Naive thymus-derived CD8-positive, alpha-beta T cell (primary cell): ENCODE results near the gene CRYBG1. TPM values are rescaled to one million over a fixed set of nuclear protein-coding genes. Genes with fewer than 3 reads are reported as not detected.

Experiments
- ATAC-seq, 2 donors: fragments of 150-1000 bp; cut with Tn5 transposase in 1 of 2; sonication (Bioruptor Pico), chemical (Tn5 transposase) in 1 of 2; 1 replicate in 1 of 2; 2 replicates in 1 of 2; pipeline ENCODE4 v1.10.0; 2021; ENCODE audit warnings: mild to moderate bottlenecking in 2 of 2, moderate library complexity in 2 of 2
- POLR2A ChIA-PET: fragments of 350-600 bp; sonication (Branson Sonifier 250); formaldehyde crosslinking; loops from one replicate; lab custom pipeline; 2021; ENCODE audit warnings: antibody characterized with exemption; lab: Charles Lee
- DNase-seq, 10 donors: peaks; one replicate each; pipeline versions ENCODE4 v3.0.0 to v3.0.0-alpha.2; 2020 to 2022
- H3K27ac Mint-ChIP-seq, 10 donors: one replicate each; pipeline ENCODE4 v1.8.0; 2020 to 2022; ENCODE audit warnings: mild to moderate bottlenecking in 10 of 10, mixed read lengths in 10 of 10, moderate library complexity in 4 of 10, inconsistent platforms in 1 of 10
- H3K27me3 Mint-ChIP-seq, 5 donors: one replicate each; pipeline ENCODE4 v1.8.0; 2021 to 2022; ENCODE audit warnings: mixed read lengths in 5 of 5
- H3K36me3 Mint-ChIP-seq, 3 donors: one replicate each; pipeline ENCODE4 v1.8.0; 2020 to 2022; ENCODE audit warnings: mixed read lengths in 3 of 3, mild to moderate bottlenecking in 2 of 3, inconsistent platforms in 1 of 3
- H3K4me1 Mint-ChIP-seq, 4 donors: one replicate each; pipeline ENCODE4 v1.8.0; 2021 to 2022; ENCODE audit warnings: mixed read lengths in 4 of 4
- H3K4me3 Mint-ChIP-seq, 10 donors: one replicate each; pipeline ENCODE4 v1.8.0; 2020 to 2022; ENCODE audit warnings: mild to moderate bottlenecking in 10 of 10, mixed read lengths in 10 of 10, moderate library complexity in 6 of 10, inconsistent platforms in 1 of 10
- H3K9me3 Mint-ChIP-seq, 9 donors: one replicate each; pipeline ENCODE4 v1.8.0; 2020 to 2022; ENCODE audit warnings: mixed read lengths in 9 of 9, mild to moderate bottlenecking in 3 of 9, inconsistent platforms in 1 of 9, moderate library complexity in 1 of 9
- polyA plus RNA-seq, 3 donors: library from polyadenylated mRNA; unstranded; fragments of 300-500 nt; fragmentation: Illumina TruSeq; gene quantifications; one replicate each; pipeline ENCODE4 v1.2.3, GENCODE V29; 2021
- total RNA-seq, 8 experiments: library from RNA in 2 of 8; stranded (reverse) in 2 of 8; gene quantifications; one replicate each; pipeline ENCODE4 v1.2.3 and lab custom pipeline; 2021 to 2026

CRYBG1 gene
- total and polyA plus RNA-seq, 5 experiments from 2014 or later = 10.1 to 28.2 (median 19.4) TPM

DNA sequence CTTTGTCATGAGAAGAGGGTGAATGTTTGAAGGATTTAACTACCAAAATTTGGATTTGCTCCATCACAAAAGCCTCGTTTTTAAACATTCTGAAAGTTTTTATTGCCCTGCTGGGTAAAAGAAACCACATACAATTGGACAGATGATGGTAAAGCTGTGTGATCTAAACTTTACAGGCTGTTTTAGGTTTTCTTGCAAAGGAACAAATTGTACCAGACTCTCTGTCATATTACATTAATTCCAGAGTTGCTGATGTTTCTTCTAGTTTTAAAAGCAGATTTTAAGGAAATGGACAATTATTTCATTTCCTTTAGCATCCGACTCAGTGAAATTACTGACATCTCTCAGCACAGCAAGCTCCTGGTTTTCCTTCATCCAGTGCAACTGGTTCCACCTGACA is 53.2 kb downstream of the CRYBG1 start:
- ATAC-seq (no peak), DNase-seq (no peak)
- Mint-ChIP-seq H3K4me3 (no peak overlapping the region), H3K4me1 (peaks cover 0 to 4% (median 0%) of the 10 kb centered on the region in 4 donors), H3K9me3 (no peaks in the 10 kb centered on the region), H3K27ac (no peak overlapping the region), H3K36me3 (no peaks in the 10 kb centered on the region), H3K27me3 (peaks cover 4 to 20% (median 18%) of the 10 kb centered on the region in 5 donors)
- POLR2A ChIA-PET = no interaction called here

DNA sequence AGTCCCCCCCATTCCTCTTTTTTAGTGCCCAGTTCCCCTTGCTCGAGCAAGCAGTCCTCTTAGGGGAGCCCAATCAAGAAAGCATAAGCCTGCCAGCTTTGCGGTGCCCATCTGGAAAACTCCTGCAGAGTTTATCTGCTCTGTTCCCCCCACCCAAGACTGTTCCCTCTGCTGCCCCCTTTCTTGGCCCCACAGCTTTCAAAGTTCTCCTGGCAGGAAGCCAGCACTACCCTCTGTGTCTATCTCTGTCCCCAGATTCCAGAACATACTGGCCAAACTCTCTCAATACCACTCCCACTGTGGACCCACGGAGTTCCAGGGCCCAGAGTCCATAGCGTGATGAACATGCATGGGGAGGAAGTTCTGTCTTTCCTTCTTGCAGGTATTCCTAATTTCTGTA is 55.4 kb downstream of the CRYBG1 start:
- no peak overlapping the region for H3K4me3 Mint-ChIP-seq
- POLR2A ChIA-PET = no interaction called here
- no peak overlapping the region for H3K27ac Mint-ChIP-seq
- DNase-seq = no peak
- H3K4me1 Mint-ChIP-seq = peaks cover 0 to 4% (median 0%) of the 10 kb centered on the region in 4 donors
- no peaks in the 10 kb centered on the region for H3K9me3 Mint-ChIP-seq
- peaks cover 4 to 21% (median 16%) of the 10 kb centered on the region in 5 donors for H3K27me3 Mint-ChIP-seq
- H3K36me3 Mint-ChIP-seq = no peaks in the 10 kb centered on the region
- no peak for ATAC-seq

DNA sequence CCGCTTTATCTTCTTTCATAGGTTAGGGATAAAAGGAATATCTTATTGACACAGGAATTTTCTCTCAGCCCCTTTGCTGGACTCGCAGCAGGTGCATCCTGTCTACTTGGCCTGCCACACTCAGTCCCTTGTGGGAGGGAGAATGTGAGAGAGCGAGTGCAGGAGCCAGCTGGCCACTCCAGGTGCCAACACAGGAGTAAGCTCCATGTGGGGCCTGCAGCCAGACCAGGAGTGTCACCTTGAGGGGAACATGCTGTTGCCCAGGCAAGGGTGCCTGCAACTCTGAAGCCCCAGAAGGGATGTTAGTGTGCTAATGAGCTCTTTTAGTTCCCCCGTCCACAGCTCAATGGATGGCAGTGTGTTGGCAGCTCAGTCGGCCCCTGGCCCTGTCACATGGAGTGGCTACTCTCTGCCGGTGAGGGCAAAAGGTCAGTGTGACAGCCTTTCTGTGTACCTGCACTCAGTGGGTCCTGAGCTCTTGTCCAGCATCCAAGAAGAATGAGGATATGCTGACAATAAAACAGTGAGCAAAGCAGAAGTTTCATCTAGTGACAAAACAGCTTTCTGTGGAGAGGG is 57.1 kb downstream of the CRYBG1 start:
- ATAC-seq (no peak), DNase-seq (no peak)
- POLR2A ChIA-PET = no interaction called here
- Mint-ChIP-seq H3K4me3 (no peak overlapping the region), H3K36me3 (no peaks in the 10 kb centered on the region), H3K27ac (no peak overlapping the region), H3K4me1 (peaks cover 0 to 4% (median 0%) of the 10 kb centered on the region in 4 donors), H3K27me3 (peaks cover 4 to 23% (median 16%) of the 10 kb centered on the region in 5 donors), H3K9me3 (no peaks in the 10 kb centered on the region)

DNA sequence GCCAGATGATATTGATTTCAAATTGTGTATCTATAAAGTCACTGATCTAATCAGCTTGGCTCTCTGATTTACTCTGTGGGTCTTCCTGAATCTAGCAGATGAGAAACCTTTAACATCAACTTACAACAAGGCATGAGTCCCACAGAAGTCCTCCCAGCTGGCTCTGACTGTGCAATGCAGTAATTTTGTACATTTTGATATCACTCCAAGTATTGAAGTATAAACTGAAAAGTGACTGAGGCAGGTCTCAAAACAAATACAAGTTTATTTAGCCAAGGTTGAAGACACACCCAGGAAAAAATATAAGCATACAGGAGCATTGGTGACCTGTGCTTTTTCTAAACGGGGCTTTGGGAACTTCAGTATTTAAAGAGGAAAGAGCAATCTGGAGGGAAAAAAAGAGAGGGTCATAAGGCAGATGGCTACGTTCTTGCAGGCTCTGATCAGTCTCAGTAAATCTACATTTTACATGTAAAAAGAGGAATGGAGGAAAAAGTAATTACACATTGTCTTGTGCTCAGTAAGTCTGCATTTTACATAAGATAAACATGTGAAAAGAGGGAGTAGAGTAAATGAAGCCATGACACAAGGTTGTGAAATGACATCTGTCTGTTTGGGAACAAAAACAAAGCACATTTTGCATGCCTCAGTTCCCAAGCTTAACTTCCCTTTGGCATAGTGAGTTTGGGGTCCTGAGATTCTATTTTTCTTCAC is 59.5 kb downstream of the CRYBG1 start:
- Mint-ChIP-seq H3K36me3 (no peaks in the 10 kb centered on the region), H3K27ac (no peak overlapping the region), H3K27me3 (peaks cover 4 to 23% (median 16%) of the 10 kb centered on the region in 5 donors), H3K4me1 (peaks cover 0 to 4% (median 0%) of the 10 kb centered on the region in 4 donors), H3K9me3 (no peaks in the 10 kb centered on the region), H3K4me3 (no peak overlapping the region)
- POLR2A ChIA-PET = no interaction called here
- ATAC-seq (no peak), DNase-seq (no peak)

DNA sequence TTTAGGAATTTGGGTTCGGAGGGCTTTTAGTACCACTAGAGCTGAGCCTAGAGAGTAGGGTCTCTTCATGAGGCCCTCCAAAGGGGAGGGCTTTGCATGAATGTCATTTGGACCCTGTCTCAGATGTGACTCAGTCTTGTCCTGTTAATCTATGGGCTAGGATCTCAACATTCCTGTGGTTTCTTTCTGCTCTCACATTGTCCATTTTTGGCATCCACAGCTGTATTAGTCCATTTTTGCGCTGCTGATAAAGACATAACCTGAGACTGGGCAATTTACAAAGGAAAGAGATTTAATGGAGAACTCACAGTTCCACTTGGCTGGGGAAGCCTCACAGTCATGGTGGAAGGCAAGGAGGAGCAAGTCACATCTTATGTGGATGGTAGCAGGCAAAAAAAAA is 61.0 kb downstream of the CRYBG1 start:
- H3K4me1 Mint-ChIP-seq = no peaks in the 10 kb centered on the region
- peaks cover 4 to 16% (median 14%) of the 10 kb centered on the region in 5 donors for H3K27me3 Mint-ChIP-seq
- no peak overlapping the region for H3K27ac Mint-ChIP-seq
- ATAC-seq = no peak
- H3K36me3 Mint-ChIP-seq = no peaks in the 10 kb centered on the region
- H3K4me3 Mint-ChIP-seq = no peak overlapping the region
- DNase-seq = no peak
- H3K9me3 Mint-ChIP-seq = no peaks in the 10 kb centered on the region
- POLR2A ChIA-PET = interaction anchor here (0.6 kb wide), 1 partner anchor 45 kb away, joined by 3 read pairs; no protein-coding TSS in a partner anchor

DNA sequence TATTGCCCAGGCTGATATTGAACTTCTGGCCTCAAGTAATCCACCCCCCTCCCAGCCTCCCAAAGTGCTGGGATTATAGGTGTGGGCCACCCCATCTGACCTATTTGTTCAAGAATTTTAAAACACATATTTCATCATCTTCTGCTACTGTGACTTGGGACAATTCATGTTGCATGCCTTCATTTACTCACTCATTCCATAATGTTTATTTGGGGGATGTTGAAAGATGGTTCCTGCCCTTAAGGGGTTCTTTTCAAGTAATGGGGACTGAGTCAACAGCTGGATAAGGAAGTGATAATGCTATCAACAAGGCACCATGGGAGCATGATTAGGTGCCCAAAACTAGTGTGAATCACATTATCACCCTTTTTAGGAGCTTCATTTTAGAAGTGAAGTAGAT is 62.0 kb downstream of the CRYBG1 start:
- ATAC-seq = no peak
- Mint-ChIP-seq H3K27me3 (peaks cover 4 to 15% (median 8%) of the 10 kb centered on the region in 5 donors), H3K27ac (no peak overlapping the region), H3K36me3 (no peaks in the 10 kb centered on the region), H3K4me3 (no peak overlapping the region), H3K9me3 (no peaks in the 10 kb centered on the region), H3K4me1 (no peaks in the 10 kb centered on the region)
- POLR2A ChIA-PET = no interaction called here
- DNase-seq = no peak

DNA sequence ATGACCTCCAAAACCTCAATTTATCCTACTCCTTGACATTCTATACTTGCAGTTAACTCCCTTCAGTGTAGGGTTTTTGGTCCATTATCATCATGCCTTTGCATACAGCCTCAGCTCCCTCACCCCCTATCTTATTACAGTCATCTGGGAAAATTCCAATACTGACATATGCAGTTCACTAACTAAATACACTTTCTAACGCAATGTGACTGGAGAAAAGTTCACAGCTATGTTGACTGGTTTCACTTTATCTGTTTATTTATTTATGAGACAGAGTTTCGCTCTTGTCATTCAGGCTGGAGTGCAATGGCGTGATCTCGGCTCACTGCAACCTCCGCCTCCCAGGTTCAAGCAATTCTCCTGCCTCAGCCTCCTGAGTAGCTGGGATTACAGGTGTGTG is 64.9 kb downstream of the CRYBG1 start:
- H3K36me3 Mint-ChIP-seq = no peaks in the 10 kb centered on the region
- H3K27ac Mint-ChIP-seq = no peak overlapping the region
- DNase-seq = no peak
- no peak for ATAC-seq
- POLR2A ChIA-PET = no interaction called here
- no peak overlapping the region for H3K4me3 Mint-ChIP-seq
- peaks cover 0 to 4% (median 0%) of the 10 kb centered on the region in 5 donors for H3K27me3 Mint-ChIP-seq
- no peaks in the 10 kb centered on the region for H3K9me3 Mint-ChIP-seq
- no peaks in the 10 kb centered on the region for H3K4me1 Mint-ChIP-seq

DNA sequence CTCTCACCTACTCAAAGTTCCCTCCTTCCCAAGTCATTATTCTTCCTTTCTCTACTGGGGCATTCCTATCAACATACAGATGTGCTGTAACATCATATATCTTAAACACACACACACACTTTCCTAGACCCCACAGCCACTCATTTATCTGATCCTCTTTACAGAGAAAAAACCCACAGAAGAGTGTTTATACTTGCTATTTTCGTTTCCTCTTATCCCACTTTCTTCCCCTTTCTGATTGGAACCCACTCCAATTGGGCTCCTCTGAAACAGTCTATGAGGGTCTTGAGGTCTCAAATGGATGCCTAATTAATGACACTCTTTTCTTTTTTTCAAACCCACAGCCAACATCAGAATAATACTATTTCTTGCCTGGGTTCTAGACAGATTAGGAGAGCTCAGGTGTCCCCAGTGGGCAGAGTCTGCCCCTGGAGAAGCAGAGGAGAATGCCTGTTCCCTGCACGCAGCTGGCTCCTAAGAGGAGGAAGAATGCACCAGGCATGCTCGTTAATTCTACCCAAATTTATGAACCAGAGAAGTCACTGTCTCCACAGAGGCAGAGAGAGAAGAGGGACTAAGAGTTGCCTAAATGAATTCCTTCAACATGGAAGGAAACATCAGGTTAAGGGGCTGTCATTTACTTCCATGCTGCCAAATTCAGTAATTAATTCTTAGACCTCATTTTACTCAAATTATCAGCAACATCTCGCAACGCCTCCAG is 65.9 kb downstream of the CRYBG1 start:
- DNase-seq (no peak), ATAC-seq (no peak)
- no peak overlapping the region for H3K27ac Mint-ChIP-seq
- no peak overlapping the region for H3K4me3 Mint-ChIP-seq
- H3K27me3 Mint-ChIP-seq = peaks cover 0 to 1% (median 0%) of the 10 kb centered on the region in 5 donors
- H3K9me3 Mint-ChIP-seq = no peaks in the 10 kb centered on the region
- POLR2A ChIA-PET = no interaction called here
- no peaks in the 10 kb centered on the region for H3K4me1 Mint-ChIP-seq
- H3K36me3 Mint-ChIP-seq = no peaks in the 10 kb centered on the region

DNA sequence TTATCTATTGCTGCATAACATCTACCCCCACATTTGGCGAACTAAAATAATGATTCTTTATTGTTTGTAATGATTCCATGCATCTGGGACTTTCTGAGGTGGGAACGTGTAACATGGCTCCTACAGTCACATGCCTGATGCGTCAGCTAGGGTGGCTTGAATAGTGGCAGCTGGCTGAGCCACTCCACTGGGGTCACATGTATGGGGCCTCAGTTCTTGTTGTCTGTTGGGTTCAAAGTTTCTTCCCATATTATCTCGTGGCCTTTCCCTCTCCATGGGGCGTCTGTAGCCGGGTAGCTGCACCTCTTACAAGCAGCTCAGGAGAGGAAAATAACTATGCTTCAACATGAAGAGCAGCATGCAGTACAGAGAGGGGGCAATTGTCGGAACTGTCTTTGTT is 69.9 kb downstream of the CRYBG1 start:
- H3K4me3 Mint-ChIP-seq = no peak overlapping the region
- no peaks in the 10 kb centered on the region for H3K4me1 Mint-ChIP-seq
- H3K36me3 Mint-ChIP-seq = no peaks in the 10 kb centered on the region
- H3K27ac Mint-ChIP-seq = no peak overlapping the region
- ATAC-seq (no peak), DNase-seq (no peak)
- H3K27me3 Mint-ChIP-seq = peaks cover 0 to 3% (median 0%) of the 10 kb centered on the region in 5 donors
- POLR2A ChIA-PET = no interaction called here
- H3K9me3 Mint-ChIP-seq = no peaks in the 10 kb centered on the region

DNA sequence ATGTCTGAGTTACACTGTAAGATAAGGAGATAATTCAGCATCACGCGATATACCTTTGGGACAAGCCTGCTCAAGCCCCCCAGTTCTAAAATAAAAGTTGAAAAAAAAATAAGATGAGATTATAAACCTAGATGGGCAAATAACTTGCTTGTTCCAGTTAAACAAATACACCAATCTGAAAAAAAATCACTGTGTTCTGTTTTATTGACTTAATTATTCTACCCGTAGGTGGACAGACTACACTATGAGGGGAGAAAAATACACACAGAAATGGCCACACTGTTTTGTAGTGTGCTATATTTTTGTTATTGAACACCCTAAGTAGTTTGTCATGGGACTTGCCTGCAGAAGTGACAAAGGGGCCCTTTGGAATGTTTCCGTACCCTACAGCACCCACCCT is 70.9 kb downstream of the CRYBG1 start:
- H3K4me1 Mint-ChIP-seq = no peaks in the 10 kb centered on the region
- no peak overlapping the region for H3K27ac Mint-ChIP-seq
- no peaks in the 10 kb centered on the region for H3K36me3 Mint-ChIP-seq
- no peak for DNase-seq
- no peaks in the 10 kb centered on the region for H3K9me3 Mint-ChIP-seq
- no peak overlapping the region for H3K4me3 Mint-ChIP-seq
- no peak for ATAC-seq
- peaks cover 0 to 3% (median 0%) of the 10 kb centered on the region in 5 donors for H3K27me3 Mint-ChIP-seq
- POLR2A ChIA-PET = no interaction called here

DNA sequence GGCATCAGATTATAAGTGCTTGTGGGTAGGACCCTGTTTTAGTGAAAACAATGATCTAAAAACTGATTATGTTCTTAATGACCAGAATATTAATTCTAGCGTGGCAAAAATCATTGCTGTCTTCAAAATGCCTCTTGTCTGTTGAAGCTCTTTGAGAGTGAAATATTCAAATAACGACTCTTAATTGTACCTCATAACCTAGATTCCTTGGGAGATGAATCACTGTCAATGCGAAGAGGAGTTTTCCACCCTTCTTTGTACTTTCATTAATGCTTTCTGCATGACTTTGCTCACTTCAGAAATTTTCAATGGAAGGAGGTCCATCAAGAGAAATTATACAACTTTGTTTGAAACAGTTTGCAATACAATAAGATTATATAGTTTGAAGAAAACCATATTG is 71.5 kb downstream of the CRYBG1 start:
- H3K9me3 Mint-ChIP-seq = no peaks in the 10 kb centered on the region
- POLR2A ChIA-PET = no interaction called here
- no peak overlapping the region for H3K4me3 Mint-ChIP-seq

DNA sequence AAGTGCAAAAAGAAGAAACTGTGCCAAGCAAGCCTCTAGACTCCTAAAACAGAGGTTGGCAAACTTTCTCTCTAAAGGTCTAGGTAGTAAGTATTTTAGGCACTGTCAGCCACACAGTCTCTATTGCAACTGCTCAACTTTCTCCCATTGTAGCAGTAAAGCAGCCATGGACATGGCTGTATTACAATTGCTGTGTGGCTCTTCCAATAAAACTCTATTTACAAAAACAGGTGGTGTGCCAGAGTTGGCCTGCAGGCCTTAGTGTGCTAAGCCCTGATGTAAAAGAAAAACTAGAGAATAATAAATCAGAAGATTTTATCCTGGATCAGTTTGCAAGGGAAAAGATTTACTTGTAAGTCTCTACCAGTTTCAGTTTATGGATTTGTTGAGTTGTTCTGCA is 74.0 kb downstream of the CRYBG1 start:
- no peak overlapping the region for H3K4me3 Mint-ChIP-seq
- H3K27me3 Mint-ChIP-seq = peaks cover 6 to 17% (median 8%) of the 10 kb centered on the region in 5 donors
- no peaks in the 10 kb centered on the region for H3K36me3 Mint-ChIP-seq
- POLR2A ChIA-PET = no interaction called here
- H3K4me1 Mint-ChIP-seq = no peaks in the 10 kb centered on the region
- DNase-seq (no peak), ATAC-seq (no peak)
- H3K27ac Mint-ChIP-seq = no peak overlapping the region
- no peaks in the 10 kb centered on the region for H3K9me3 Mint-ChIP-seq

More for the DNA sequence above, 71.5 kb downstream of the CRYBG1 start:
- no peak for ATAC-seq
- peaks cover 0 to 3% (median 0%) of the 10 kb centered on the region in 5 donors for H3K27me3 Mint-ChIP-seq
- H3K4me1 Mint-ChIP-seq = no peaks in the 10 kb centered on the region
- no peak overlapping the region for H3K27ac Mint-ChIP-seq
- H3K36me3 Mint-ChIP-seq = no peaks in the 10 kb centered on the region
- DNase-seq = no peak

DNA sequence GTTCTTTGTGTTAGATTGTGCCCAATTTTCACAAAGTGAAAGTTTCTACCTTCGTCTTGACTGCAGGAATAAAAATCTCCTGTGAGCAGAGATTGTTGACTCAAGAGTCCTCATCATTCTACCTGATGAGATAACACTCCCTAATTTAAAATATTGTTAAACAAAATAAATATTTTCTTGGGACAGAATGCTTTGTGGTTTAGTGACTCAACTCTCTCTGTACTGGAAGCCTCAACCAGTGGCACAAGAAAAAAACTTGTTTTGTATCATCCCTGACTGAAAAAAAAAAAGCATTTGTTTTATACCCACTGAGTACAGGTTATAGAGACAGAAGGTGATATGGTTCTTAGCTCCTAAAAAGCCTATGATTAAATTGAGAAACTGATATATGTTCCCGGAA is 78.9 kb downstream of the CRYBG1 start:
- Mint-ChIP-seq H3K9me3 (no peaks in the 10 kb centered on the region), H3K4me1 (no peaks in the 10 kb centered on the region), H3K36me3 (no peaks in the 10 kb centered on the region), H3K4me3 (no peak overlapping the region), H3K27ac (no peak overlapping the region), H3K27me3 (peaks cover 16 to 46% (median 22%) of the 10 kb centered on the region in 5 donors)
- POLR2A ChIA-PET = no interaction called here
- ATAC-seq = no peak
- DNase-seq = no peak
